Measurements from ENCODE around the gene PGA5.

PGA5 gene

GRCh38 chr11:61272731-61273130, 31.8 kb downstream of the PGA5 start:
- no peak for ATAC-seq
- no peak for TF ChIP-seq CSRNP3 (CRISPR knock-in tag; IDR thresholded peaks at IDR 0.05)
- TF ChIP-seq ZNF8 (CRISPR knock-in tag; IDR thresholded peaks at IDR 0.05): no peak
- TF ChIP-seq CREB5 (CRISPR knock-in tag; IDR thresholded peaks at IDR 0.05; ENCODE audit: low read depth): no peak
- no peak for TF ChIP-seq TCF4 (CRISPR knock-in tag; IDR thresholded peaks at IDR 0.05; ENCODE audit: borderline replicate concordance)
- TF ChIP-seq ESRRG (CRISPR knock-in tag; IDR thresholded peaks at IDR 0.05): no peak
- no peak for TF ChIP-seq BACH2 (CRISPR knock-in tag; IDR thresholded peaks at IDR 0.05; ENCODE audit: borderline replicate concordance)
- TF ChIP-seq PATZ1 (CRISPR knock-in tag; IDR thresholded peaks at IDR 0.05; ENCODE audit: borderline replicate concordance): no peak
- TF ChIP-seq OSR1 (CRISPR knock-in tag; IDR thresholded peaks at IDR 0.05): no peak
- TF ChIP-seq ZNF70 (CRISPR knock-in tag; IDR thresholded peaks at IDR 0.05): no peak
- no peak for TF ChIP-seq RARB (CRISPR knock-in tag; IDR thresholded peaks at IDR 0.05)
- no peak for TF ChIP-seq ISL1 (CRISPR knock-in tag; IDR thresholded peaks at IDR 0.05)
- no peak for TF ChIP-seq TOX (CRISPR knock-in tag; IDR thresholded peaks at IDR 0.05; ENCODE audit: borderline replicate concordance)
- TF ChIP-seq PPARA (CRISPR knock-in tag; IDR thresholded peaks at IDR 0.05; ENCODE audit: borderline replicate concordance): no peak

GRCh38 chr11:61273178-61274078, 32.5 kb downstream of the PGA5 start:
- no peak for TF ChIP-seq CSRNP3 (CRISPR knock-in tag; IDR thresholded peaks at IDR 0.05)
- no peak for TF ChIP-seq CREB5 (CRISPR knock-in tag; IDR thresholded peaks at IDR 0.05; ENCODE audit: low read depth)
- TF ChIP-seq POU6F1 (CRISPR knock-in tag; IDR thresholded peaks at IDR 0.05; ENCODE audit: borderline replicate concordance, low read depth): no peak
- no peak for ATAC-seq

GRCh38 chr11:61274084-61274483, 33.1 kb downstream of the PGA5 start:
- no peak for ATAC-seq
- TF ChIP-seq ZNF8 (CRISPR knock-in tag; IDR thresholded peaks at IDR 0.05) (no peak), RARB (CRISPR knock-in tag; IDR thresholded peaks at IDR 0.05) (no peak), SNAI2 (CRISPR knock-in tag; IDR thresholded peaks at IDR 0.05) (no peak), POU6F1 (CRISPR knock-in tag; IDR thresholded peaks at IDR 0.05; ENCODE audit: borderline replicate concordance, low read depth) (no peak), ESRRG (CRISPR knock-in tag; IDR thresholded peaks at IDR 0.05) (no peak), ISL1 (CRISPR knock-in tag; IDR thresholded peaks at IDR 0.05) (no peak), ARNTL (CRISPR knock-in tag; IDR thresholded peaks at IDR 0.05; ENCODE audit: borderline replicate concordance, low read depth) (no peak), ZNF70 (CRISPR knock-in tag; IDR thresholded peaks at IDR 0.05) (no peak), PATZ1 (CRISPR knock-in tag; IDR thresholded peaks at IDR 0.05; ENCODE audit: borderline replicate concordance) (no peak), ZFP30 (CRISPR knock-in tag; IDR thresholded peaks at IDR 0.05) (no peak), ZNF565 (CRISPR knock-in tag; conservative IDR thresholded peaks at IDR 0.05; ENCODE audit: low read depth) (no peak), CREB5 (CRISPR knock-in tag; IDR thresholded peaks at IDR 0.05; ENCODE audit: low read depth) (no peak), TOX (CRISPR knock-in tag; IDR thresholded peaks at IDR 0.05; ENCODE audit: borderline replicate concordance) (no peak), CSRNP3 (CRISPR knock-in tag; IDR thresholded peaks at IDR 0.05) (no peak), PPARA (CRISPR knock-in tag; IDR thresholded peaks at IDR 0.05; ENCODE audit: borderline replicate concordance) (no peak)
